Keratinocyte (primary cell): Measurements from ENCODE around the gene PSG1. TPM values are rescaled to one million over a fixed set of nuclear protein-coding genes. Genes with fewer than 3 reads are reported as not detected.
A peak's percentile ranks its signal among the peaks of the same experiment; 100 is the strongest.
"Not testable (repeated sequence)": the region's sequence is repeated elsewhere in the genome, so short reads cannot be mapped to it uniquely, and the experiment has no call there.

Experiments used
- DNase-seq: peaks from one replicate; pipeline ENCODE4 v3.0.0-alpha.2; 2011; ENCODE audit warnings: low read depth, missing footprints, low spot score
- FAIRE-seq: peaks from 2 replicates; lab custom pipeline; 2011; peaks lifted over from hg19 to GRCh38; lab: Jason Lieb, UNC
- H2AFZ ChIP-seq: 2 replicates; pipeline ENCODE4 v1.6.0; 2012; ENCODE audit warnings: low read length, control low read depth, inconsistent platforms; ENCODE audit not compliant: control insufficient read depth
- H3K27ac ChIP-seq: 2 replicates; pipeline ENCODE4 v1.5.1; 2011; ENCODE audit warnings: low read length; ENCODE audit not compliant: control insufficient read depth, insufficient read depth
- H3K27me3 ChIP-seq: 3 replicates; pipeline ENCODE4 v1.6.0; 2011; ENCODE audit warnings: low read length; ENCODE audit not compliant: control insufficient read depth, insufficient read depth; ENCODE audit errors: extremely low read depth
- H3K36me3 ChIP-seq, 2 experiments: 2 replicates in 1 of 2; 3 replicates in 1 of 2; pipeline ENCODE4 v1.5.1; 2011; ENCODE audit warnings: low read length in 2 of 2, mild to moderate bottlenecking in 1 of 2; ENCODE audit not compliant: control insufficient read depth in 2 of 2, insufficient read depth in 2 of 2; ENCODE audit errors: extremely low read depth in 1 of 2
- H3K4me1 ChIP-seq: 3 replicates; pipeline ENCODE4 v1.5.1; 2011; ENCODE audit warnings: low read length; ENCODE audit not compliant: control insufficient read depth, insufficient read depth; ENCODE audit errors: extremely low read depth
- H3K4me2 ChIP-seq: 3 replicates; pipeline ENCODE4 v1.6.0; 2011; ENCODE audit warnings: low read depth, low read length; ENCODE audit not compliant: control insufficient read depth, insufficient read depth; ENCODE audit errors: extremely low read depth
- H3K4me3 ChIP-seq, 3 experiments: fragments of 200-600 bp in 1 of 3; sonication (generic) in 1 of 3; 2 replicates in 2 of 3; 3 replicates in 1 of 3; pipeline ENCODE4 v1.5.1; 2011 to 2016; ENCODE audit warnings: low read length in 3 of 3, mild to moderate bottlenecking in 3 of 3, control low read depth in 2 of 3, inconsistent platforms in 1 of 3, low read depth in 1 of 3, mixed read lengths in 1 of 3, mixed run types in 1 of 3, moderate library complexity in 1 of 3; ENCODE audit not compliant: control insufficient read depth in 2 of 3, insufficient read depth in 2 of 3; ENCODE audit errors: extremely low read depth in 1 of 3
- H3K79me2 ChIP-seq: 2 replicates; pipeline ENCODE4 v1.6.0; 2012; ENCODE audit warnings: low read length; ENCODE audit not compliant: control insufficient read depth, insufficient read depth
- H3K9ac ChIP-seq: 3 replicates; pipeline ENCODE4 v1.6.0; 2011; ENCODE audit warnings: low read length; ENCODE audit not compliant: control insufficient read depth, insufficient read depth; ENCODE audit errors: extremely low read depth
- H3K9me1 ChIP-seq: 3 replicates; pipeline ENCODE4 v1.6.0; 2011; ENCODE audit warnings: low read length; ENCODE audit not compliant: control insufficient read depth, insufficient read depth; ENCODE audit errors: extremely low read depth
- H3K9me3 ChIP-seq: 2 replicates; pipeline ENCODE4 v1.5.1; 2012; ENCODE audit warnings: low read depth, low read length; ENCODE audit not compliant: control insufficient read depth
- H4K20me1 ChIP-seq: 3 replicates; pipeline ENCODE4 v1.6.0; 2011; ENCODE audit warnings: low read length; ENCODE audit not compliant: control insufficient read depth, insufficient read depth; ENCODE audit errors: extremely low read depth
- dilution Hi-C: fragments of 300-500 bp; cut with MboI; formaldehyde crosslinking; loops from one replicate; pipeline ENCODE4 v1.7.0; 2020; ENCODE audit warnings: low sequenced_read_pairs; ENCODE audit not compliant: extremely low pct_ligation_motif_present
- polyA plus RNA-seq, 5 experiments: library from polyadenylated mRNA; depleted of rRNA in 3 of 5; stranded (reverse) in 3 of 5; stranded (forward) in 1 of 5; unstranded in 1 of 5; fragments of >200 nt; gene quantifications; 1 replicate in 1 of 5; 2 replicates in 3 of 5; 3 replicates in 1 of 5; pipeline versions ENCODE4 v1.2.1 to v1.2.3, GENCODE V29; 2011 to 2012; ENCODE audit warnings: missing spikeins in 2 of 5, low read depth in 1 of 5, low replicate concordance in 1 of 5

The PSG1 gene
- polyA plus RNA-seq, 1 donor (not counting 4 experiments of a cell fraction or from before 2014, with no cell fraction given), result 0.24 TPM

- H3K9ac ChIP-seq, H3K36me3 ChIP-seq, H3K79me2 ChIP-seq, H3K9me3 ChIP-seq, H4K20me1 ChIP-seq, H3K9me1 ChIP-seq, H3K27ac ChIP-seq, H3K4me1 ChIP-seq, H3K4me2 ChIP-seq, H3K4me3 ChIP-seq, FAIRE-seq, H2AFZ ChIP-seq, H3K27me3 ChIP-seq, dilution Hi-C loops, DNase-seq: not testable (repeated sequence)
Observed at GRCh38 chr19:42916931-42917330, 37.4 kb upstream of the PSG1 start.

- DNase-seq, H3K27ac ChIP-seq, dilution Hi-C loops, H3K36me3 ChIP-seq, H4K20me1 ChIP-seq, H3K4me1 ChIP-seq, H3K9me1 ChIP-seq, H3K9me3 ChIP-seq, H3K27me3 ChIP-seq, H3K79me2 ChIP-seq, H3K4me2 ChIP-seq, H3K4me3 ChIP-seq, H2AFZ ChIP-seq, H3K9ac ChIP-seq: not testable (repeated sequence)
- FAIRE-seq, result peak; percentile 76
Observed at GRCh38 chr19:42913516-42913915, 34.0 kb upstream of the PSG1 start.

- H3K4me1 ChIP-seq, H3K27ac ChIP-seq, H3K27me3 ChIP-seq, H4K20me1 ChIP-seq, H3K9ac ChIP-seq, H3K4me3 ChIP-seq, DNase-seq, H3K9me1 ChIP-seq, H3K9me3 ChIP-seq, FAIRE-seq, H3K4me2 ChIP-seq, dilution Hi-C loops, H3K79me2 ChIP-seq, H2AFZ ChIP-seq, H3K36me3 ChIP-seq: not testable (repeated sequence)
Observed at GRCh38 chr19:42912941-42913340, 33.4 kb upstream of the PSG1 start.

GRCh38 chr19:42911731-42912130, 32.2 kb upstream of the PSG1 start:
- dilution Hi-C loops, H3K4me2 ChIP-seq, FAIRE-seq, H3K36me3 ChIP-seq, H3K4me1 ChIP-seq, H3K27me3 ChIP-seq, H2AFZ ChIP-seq, H3K9me3 ChIP-seq, H3K4me3 ChIP-seq, DNase-seq, H3K79me2 ChIP-seq, H3K9me1 ChIP-seq, H3K27ac ChIP-seq, H4K20me1 ChIP-seq, H3K9ac ChIP-seq: not testable (repeated sequence)

- H3K9me1 ChIP-seq, H3K9me3 ChIP-seq, H3K4me3 ChIP-seq, H3K9ac ChIP-seq, FAIRE-seq, H3K4me1 ChIP-seq, DNase-seq, H3K27me3 ChIP-seq, H3K4me2 ChIP-seq, H3K27ac ChIP-seq, H2AFZ ChIP-seq, dilution Hi-C loops, H3K36me3 ChIP-seq, H3K79me2 ChIP-seq, H4K20me1 ChIP-seq: not testable (repeated sequence)
Observed at GRCh38 chr19:42906162-42906561, 26.6 kb upstream of the PSG1 start.
